ENCODE results near the gene USP9X.
"Not testable (repeated sequence)": the region's sequence is repeated elsewhere in the genome, so short reads cannot be mapped to it uniquely, and the experiment has no call there.

- TF ChIP-seq, protein P1, sequence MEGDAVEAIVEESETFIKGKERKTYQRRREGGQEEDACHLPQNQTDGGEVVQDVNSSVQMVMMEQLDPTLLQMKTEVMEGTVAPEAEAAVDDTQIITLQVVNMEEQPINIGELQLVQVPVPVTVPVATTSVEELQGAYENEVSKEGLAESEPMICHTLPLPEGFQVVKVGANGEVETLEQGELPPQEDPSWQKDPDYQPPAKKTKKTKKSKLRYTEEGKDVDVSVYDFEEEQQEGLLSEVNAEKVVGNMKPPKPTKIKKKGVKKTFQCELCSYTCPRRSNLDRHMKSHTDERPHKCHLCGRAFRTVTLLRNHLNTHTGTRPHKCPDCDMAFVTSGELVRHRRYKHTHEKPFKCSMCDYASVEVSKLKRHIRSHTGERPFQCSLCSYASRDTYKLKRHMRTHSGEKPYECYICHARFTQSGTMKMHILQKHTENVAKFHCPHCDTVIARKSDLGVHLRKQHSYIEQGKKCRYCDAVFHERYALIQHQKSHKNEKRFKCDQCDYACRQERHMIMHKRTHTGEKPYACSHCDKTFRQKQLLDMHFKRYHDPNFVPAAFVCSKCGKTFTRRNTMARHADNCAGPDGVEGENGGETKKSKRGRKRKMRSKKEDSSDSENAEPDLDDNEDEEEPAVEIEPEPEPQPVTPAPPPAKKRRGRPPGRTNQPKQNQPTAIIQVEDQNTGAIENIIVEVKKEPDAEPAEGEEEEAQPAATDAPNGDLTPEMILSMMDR (IDR thresholded peaks at IDR 0.05) = not testable (repeated sequence)
- not testable (repeated sequence) for TF ChIP-seq POLR2A (IDR thresholded peaks at IDR 0.05); POLR2AphosphoS5 (IDR thresholded peaks at IDR 0.05; ENCODE audit: insufficient read depth in 1 of 2, low read depth in 1 of 2)
Measured at GRCh38 chrX:41234471-41234870, 149.2 kb downstream of the USP9X start.

Measured in vagina (tissue), 2 donors.